IMR-90 (cell line): Measurements from ENCODE around the gene FANCM. TPM values are rescaled to one million over a fixed set of nuclear protein-coding genes. Genes with fewer than 3 reads are reported as not detected.

Experiments
- ATAC-seq: fragments of 200-7000 bp; cut with Tn5 transposase; 2 replicates; pipeline ENCODE4 v1.9.1; 2020; ENCODE audit warnings: low read depth, mild to moderate bottlenecking, moderate library complexity
- BruUV-seq: library from RNA; stranded (reverse); fragments of 400-500 nt; replicated peaks from 2 replicates; lab custom pipeline; 2021; lab: Mats Ljungman, UMichigan
- CTCF ChIA-PET: fragments of 300-600 bp; formaldehyde crosslinking; extraction: SDS; loops from one replicate; lab custom pipeline; 2021; ENCODE audit warnings: antibody characterized with exemption; lab: Yijun Ruan, JAX
- POLR2A ChIA-PET: fragments of 300-600 bp; sonication (Branson Sonifier 250); formaldehyde crosslinking; loops from one replicate; lab custom pipeline; 2022; ENCODE audit warnings: antibody characterized with exemption; ENCODE audit not compliant: unreplicated experiment; lab: Charles Lee
- DNase-seq: peaks from one replicate; pipeline ENCODE4 v3.0.0; 2013
- H2AFZ ChIP-seq: replicated peaks from 2 replicates; pipeline ENCODE3; 2013; ENCODE audit warnings: low read length, mild to moderate bottlenecking; ENCODE audit not compliant: poor library complexity
- H2AK5ac ChIP-seq: 2 replicates; pipeline ENCODE4 v1.6.1; 2013; ENCODE audit warnings: low read depth, low read length, inconsistent platforms
- H2AK9ac ChIP-seq: replicated peaks from 2 replicates; pipeline ENCODE3; 2013; ENCODE audit warnings: mild to moderate bottlenecking, low read depth, low read length, moderate library complexity; ENCODE audit not compliant: poor library complexity
- H2BK120ac ChIP-seq: 2 replicates; pipeline ENCODE4 v1.6.1; 2013; ENCODE audit warnings: low read depth, low read length, inconsistent platforms
- H2BK15ac ChIP-seq: 3 replicates; pipeline ENCODE4 v1.6.1; 2013; ENCODE audit warnings: low read depth, low read length, inconsistent platforms
- H2BK20ac ChIP-seq: 2 replicates; pipeline ENCODE4 v1.6.1; 2013; ENCODE audit warnings: low read depth, mild to moderate bottlenecking, inconsistent platforms, low read length, moderate library complexity
- H2BK5ac ChIP-seq: 2 replicates; pipeline ENCODE4 v1.6.1; 2013; ENCODE audit warnings: mild to moderate bottlenecking, low read depth, low read length, inconsistent platforms; ENCODE audit not compliant: poor library complexity, severe bottlenecking
- H3K14ac ChIP-seq: replicated peaks from 2 replicates; pipeline ENCODE4 v1.6.1; 2013; ENCODE audit warnings: low read depth, low read length, inconsistent platforms
- H3K18ac ChIP-seq: 2 replicates; pipeline ENCODE4 v1.6.1; 2013; ENCODE audit warnings: low read depth, low read length, control low read depth
- H3K23ac ChIP-seq: 2 replicates; pipeline ENCODE4 v1.6.1; 2013; ENCODE audit warnings: low read depth, low read length, inconsistent platforms
- H3K27ac ChIP-seq: 2 replicates; pipeline ENCODE4 v1.5.1; 2013; ENCODE audit warnings: mild to moderate bottlenecking, control low read depth, low read length; ENCODE audit not compliant: insufficient read depth
- H3K27me3 ChIP-seq: 2 replicates; pipeline ENCODE4 v1.6.1; 2013; ENCODE audit warnings: low read length; ENCODE audit not compliant: control insufficient read depth, insufficient read depth
- H3K36me3 ChIP-seq: 2 replicates; pipeline ENCODE4 v1.6.1; 2013; ENCODE audit warnings: low read length, mixed read lengths; ENCODE audit not compliant: control insufficient read depth, insufficient read depth
- H3K4ac ChIP-seq: 2 replicates; pipeline ENCODE4 v1.6.1; 2013; ENCODE audit warnings: low read depth, low read length, inconsistent platforms
- H3K4me1 ChIP-seq: 2 replicates; pipeline ENCODE4 v1.6.1; 2013; ENCODE audit warnings: low read length, mixed read lengths; ENCODE audit not compliant: control insufficient read depth, insufficient read depth
- H3K4me2 ChIP-seq: 2 replicates; pipeline ENCODE4 v1.6.1; 2013; ENCODE audit warnings: low read depth, mild to moderate bottlenecking, control low read depth, low read length, moderate library complexity
- H3K4me3 ChIP-seq: 2 replicates; pipeline ENCODE4 v1.5.1; 2013; ENCODE audit warnings: low read depth, mild to moderate bottlenecking, control low read depth, low read length, moderate library complexity; ENCODE audit not compliant: insufficient read depth
- H3K56ac ChIP-seq: 2 replicates; pipeline ENCODE4 v1.6.1; 2013; ENCODE audit warnings: low read length, inconsistent platforms; ENCODE audit not compliant: insufficient read depth; ENCODE audit errors: extremely low read depth
- H3K79me1 ChIP-seq, 2 experiments: 2 replicates each; pipeline ENCODE4 v1.6.1; 2013; ENCODE audit warnings: low read length in 2 of 2, inconsistent platforms in 1 of 2, low read depth in 1 of 2
- H3K9ac ChIP-seq: 2 replicates; pipeline ENCODE4 v1.6.1; 2013; ENCODE audit warnings: low read depth, low read length, control low read depth
- H3K9me1 ChIP-seq: 2 replicates; pipeline ENCODE4 v1.6.1; 2013; ENCODE audit warnings: low read length, inconsistent platforms; ENCODE audit not compliant: insufficient read depth
- H3K9me3 ChIP-seq: 2 replicates; pipeline ENCODE4 v1.6.1; 2013; ENCODE audit warnings: low read length; ENCODE audit not compliant: control insufficient read depth, insufficient read depth
- H4K20me1 ChIP-seq: 2 replicates; pipeline ENCODE4 v1.6.1; 2013; ENCODE audit warnings: low read length, inconsistent platforms; ENCODE audit not compliant: insufficient read depth
- H4K5ac ChIP-seq: 2 replicates; pipeline ENCODE4 v1.6.1; 2013; ENCODE audit warnings: mild to moderate bottlenecking, low read depth, low read length, control low read depth
- H4K8ac ChIP-seq, 2 experiments: 2 replicates each; pipeline ENCODE4 v1.6.1; 2013; ENCODE audit warnings: low read depth in 2 of 2, low read length in 2 of 2, control low read depth in 1 of 2, inconsistent platforms in 1 of 2
- H4K91ac ChIP-seq: 2 replicates; pipeline ENCODE4 v1.6.1; 2013; ENCODE audit warnings: low read depth, low read length, inconsistent platforms; ENCODE audit not compliant: insufficient read depth
- BHLHE40 ChIP-seq: fragments of 150-350 bp; IDR thresholded peaks from 2 replicates; pipeline ENCODE4 v1.6.1; 2016; ENCODE audit warnings: mild to moderate bottlenecking, low read depth, low read length
- CHD1 ChIP-seq: IDR thresholded peaks from 2 replicates; pipeline ENCODE4 v1.6.1; 2012; ENCODE audit warnings: low read depth, low read length, improper control_type of control experiment
- MXI1 ChIP-seq: IDR thresholded peaks from 2 replicates; pipeline ENCODE4 v1.6.1; 2012; ENCODE audit warnings: low read depth, mild to moderate bottlenecking, low read length, moderate library complexity, borderline replicate concordance
- RFX5 ChIP-seq: IDR thresholded peaks from 2 replicates; pipeline ENCODE4 v1.8.0; 2012; ENCODE audit warnings: low read depth, mild to moderate bottlenecking, low read length, moderate library complexity
- SMC3 ChIP-seq: fragments of 150-350 bp; IDR thresholded peaks from 2 replicates; pipeline ENCODE4 v1.6.1; 2016; ENCODE audit warnings: low read depth, mild to moderate bottlenecking, antibody characterized with exemption, low read length, moderate library complexity
- WGBS, 2 experiments: methylation state at CpG; one replicate each; pipeline versions ENCODE4 v1.1.5 to v1.1.7; 2013; ENCODE audit warnings: missing lambda C conversion rate in 2 of 2; ENCODE audit not compliant: insufficient read length in 1 of 2; ENCODE audit errors: extremely low coverage in 2 of 2; 5-methylcytosine and 5-hydroxymethylcytosine counted together
- dilution Hi-C: fragments of 300-500 bp; cut with HindIII; formaldehyde crosslinking; loops from one replicate; pipeline ENCODE4 v1.14.3; 2018; ENCODE audit warnings: low sequenced_read_pairs; ENCODE audit not compliant: unreplicated experiment
- in situ Hi-C: fragments of 300-500 bp; cut with MboI; formaldehyde crosslinking; loops from 3 replicates; pipeline ENCODE4 v1.14.3; 2019; ENCODE audit warnings: low sequenced_read_pairs, inconsistent platforms, mixed read lengths
- intact Hi-C: fragments of 100-400 bp; cut with micrococcal nuclease; formaldehyde crosslinking; loops from 2 replicates; pipeline ENCODE4 v1.10.0; 2022
- polyA plus RNA-seq, 3 experiments: library from polyadenylated mRNA; depleted of rRNA; stranded (reverse); fragments of >200 nt; gene quantifications; 2 replicates each; pipeline ENCODE4 v1.2.3, GENCODE V29; 2012; ENCODE audit warnings: low replicate concordance in 1 of 3
- total RNA-seq: library from RNA; depleted of rRNA; stranded (reverse); fragments of >200 nt; gene quantifications from 2 replicates; pipeline ENCODE4 v1.2.3, GENCODE V29; 2012
- TF ChIP-seq, protein P1 (sequence below): conservative IDR thresholded peaks from 2 replicates; pipeline ENCODE4 v1.5.1; 2012; ENCODE audit warnings: mild to moderate bottlenecking, low read depth, low read length, improper control_type of control experiment
- TF ChIP-seq, protein P2 (sequence below): fragments of 150-350 bp; IDR thresholded peaks from 2 replicates; pipeline ENCODE4 v1.6.1; 2016; ENCODE audit warnings: low read depth, mild to moderate bottlenecking, low read length, moderate library complexity, borderline replicate concordance

FANCM gene
- total and polyA plus RNA-seq, 2 of the 4 experiments (the other 2 are of a cell fraction), result 1.7 to 7.0 TPM

DNA sequence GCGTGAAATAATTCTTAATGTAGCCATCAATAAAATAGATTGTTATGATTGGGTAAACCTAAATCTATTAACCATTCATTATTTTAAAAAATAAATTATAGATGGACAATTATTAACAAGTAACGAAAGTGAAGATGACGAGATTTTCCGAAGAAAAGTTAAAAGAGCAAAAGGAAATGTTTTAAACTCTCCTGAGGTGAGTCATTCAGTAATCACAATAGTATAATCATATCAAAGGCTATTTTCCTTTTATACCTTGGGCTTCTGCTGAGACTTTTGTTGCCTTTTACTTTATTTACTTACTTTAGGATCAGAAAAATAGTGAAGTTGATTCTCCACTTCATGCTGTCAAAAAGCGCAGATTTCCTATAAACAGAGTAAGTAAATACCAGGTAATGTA is 45.6 kb downstream of the FANCM start:
- Histone ChIP-seq H3K4me3 (no peak overlapping the region), H3K4ac (no peak overlapping the region), H3K27ac (no peak overlapping the region), H2AK9ac (no peak overlapping the region), H2AK5ac (no peak overlapping the region), H3K79me1 (no peaks in the 10 kb centered on the region), H3K9ac (no peak overlapping the region), H2BK20ac (no peak overlapping the region), H3K56ac (no peak overlapping the region), H2AFZ (no peak overlapping the region), H3K14ac (no peak overlapping the region), H3K4me1 (no peaks in the 10 kb centered on the region), H3K9me3 (no peaks in the 10 kb centered on the region), H3K4me2 (no peak overlapping the region), H3K36me3 (no peaks in the 10 kb centered on the region), H2BK15ac (no peak overlapping the region), H4K91ac (no peak overlapping the region), H4K20me1 (no peaks in the 10 kb centered on the region), H4K5ac (no peak overlapping the region), H3K27me3 (no peaks in the 10 kb centered on the region), H4K8ac (no peak overlapping the region), H2BK120ac (no peak overlapping the region), H2BK5ac (no peak overlapping the region), H3K9me1 (peaks cover 3% of the 10 kb centered on the region; the same call in 1 of the 2 replicates), H3K23ac (no peak overlapping the region), H3K18ac (no peak overlapping the region)
- TF ChIP-seq MXI1 (no peak), SMC3 (no peak), BHLHE40 (no peak), RFX5 (no peak), CHD1 (no peak)
- TF ChIP-seq, protein P1, sequence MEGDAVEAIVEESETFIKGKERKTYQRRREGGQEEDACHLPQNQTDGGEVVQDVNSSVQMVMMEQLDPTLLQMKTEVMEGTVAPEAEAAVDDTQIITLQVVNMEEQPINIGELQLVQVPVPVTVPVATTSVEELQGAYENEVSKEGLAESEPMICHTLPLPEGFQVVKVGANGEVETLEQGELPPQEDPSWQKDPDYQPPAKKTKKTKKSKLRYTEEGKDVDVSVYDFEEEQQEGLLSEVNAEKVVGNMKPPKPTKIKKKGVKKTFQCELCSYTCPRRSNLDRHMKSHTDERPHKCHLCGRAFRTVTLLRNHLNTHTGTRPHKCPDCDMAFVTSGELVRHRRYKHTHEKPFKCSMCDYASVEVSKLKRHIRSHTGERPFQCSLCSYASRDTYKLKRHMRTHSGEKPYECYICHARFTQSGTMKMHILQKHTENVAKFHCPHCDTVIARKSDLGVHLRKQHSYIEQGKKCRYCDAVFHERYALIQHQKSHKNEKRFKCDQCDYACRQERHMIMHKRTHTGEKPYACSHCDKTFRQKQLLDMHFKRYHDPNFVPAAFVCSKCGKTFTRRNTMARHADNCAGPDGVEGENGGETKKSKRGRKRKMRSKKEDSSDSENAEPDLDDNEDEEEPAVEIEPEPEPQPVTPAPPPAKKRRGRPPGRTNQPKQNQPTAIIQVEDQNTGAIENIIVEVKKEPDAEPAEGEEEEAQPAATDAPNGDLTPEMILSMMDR, result no peak
- TF ChIP-seq, protein P2, sequence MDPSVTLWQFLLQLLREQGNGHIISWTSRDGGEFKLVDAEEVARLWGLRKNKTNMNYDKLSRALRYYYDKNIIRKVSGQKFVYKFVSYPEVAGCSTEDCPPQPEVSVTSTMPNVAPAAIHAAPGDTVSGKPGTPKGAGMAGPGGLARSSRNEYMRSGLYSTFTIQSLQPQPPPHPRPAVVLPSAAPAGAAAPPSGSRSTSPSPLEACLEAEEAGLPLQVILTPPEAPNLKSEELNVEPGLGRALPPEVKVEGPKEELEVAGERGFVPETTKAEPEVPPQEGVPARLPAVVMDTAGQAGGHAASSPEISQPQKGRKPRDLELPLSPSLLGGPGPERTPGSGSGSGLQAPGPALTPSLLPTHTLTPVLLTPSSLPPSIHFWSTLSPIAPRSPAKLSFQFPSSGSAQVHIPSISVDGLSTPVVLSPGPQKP, result no peak
- in situ Hi-C loops, result no loop called here
- DNase-seq, result peak; percentile 6
- dilution Hi-C loops, result no loop called here
- ATAC-seq, result no peak
- no TSS peak for BruUV-seq
- POLR2A ChIA-PET, result no interaction called here
- no CpG with 5 or more reads among the region's 5 CpGs for WGBS, 2 experiments
- intact Hi-C loops, result no loop called here
- CTCF ChIA-PET, result interaction anchor here (1.4 kb wide), 1 partner anchor 24 kb away, joined by 3 read pairs; no protein-coding TSS in a partner anchor
